Activated naive CD4-positive, alpha-beta T cell (primary cell): Measurements from ENCODE around the gene CDH22.

ENCODE experiments used
- DNase-seq, 4 experiments: peaks; one replicate each; lab custom pipeline; 2025; lab: John Stamatoyannopoulos, UW

CDH22 gene

DNA sequence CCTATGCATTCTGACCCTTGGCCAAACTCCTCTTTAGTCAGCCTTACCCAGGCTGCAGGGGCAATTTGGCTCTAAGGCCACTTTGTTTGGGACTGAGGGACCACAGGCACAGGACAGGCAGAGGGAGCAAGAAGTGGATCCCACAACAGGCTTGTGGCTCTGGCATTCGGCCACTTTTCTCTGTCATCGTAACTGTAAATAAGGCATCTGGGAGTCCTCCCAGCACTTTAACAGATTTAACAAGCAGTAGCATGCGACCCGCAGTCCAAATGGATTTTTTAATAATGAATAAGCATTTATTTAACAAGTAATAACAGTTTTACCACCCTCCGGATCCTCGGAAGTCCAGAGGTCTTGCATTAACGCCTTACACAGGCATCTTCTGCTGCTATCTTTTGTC is 16.1 kb upstream of the CDH22 start:
- no peak for DNase-seq

DNA sequence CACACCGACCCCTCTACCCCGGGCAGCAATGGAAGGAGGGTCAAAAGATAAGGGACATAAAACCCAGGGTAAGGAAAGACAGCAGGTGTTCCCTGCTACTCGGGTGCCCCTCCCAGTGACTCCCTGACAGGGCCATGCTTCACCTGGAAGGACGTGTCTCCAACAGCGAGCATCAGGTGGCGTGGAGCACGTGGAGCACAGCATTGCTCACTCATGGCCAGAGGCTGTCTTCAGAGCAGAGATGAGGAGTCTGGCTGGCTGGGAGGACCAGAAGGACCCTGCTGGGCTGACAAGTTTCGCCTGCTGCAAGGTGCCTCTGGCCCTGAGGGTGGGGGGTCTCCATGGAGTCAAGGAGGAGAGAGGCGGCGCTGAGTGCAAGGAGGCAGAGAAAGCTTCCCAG is 15.3 kb upstream of the CDH22 start:
- no peak for DNase-seq

DNA sequence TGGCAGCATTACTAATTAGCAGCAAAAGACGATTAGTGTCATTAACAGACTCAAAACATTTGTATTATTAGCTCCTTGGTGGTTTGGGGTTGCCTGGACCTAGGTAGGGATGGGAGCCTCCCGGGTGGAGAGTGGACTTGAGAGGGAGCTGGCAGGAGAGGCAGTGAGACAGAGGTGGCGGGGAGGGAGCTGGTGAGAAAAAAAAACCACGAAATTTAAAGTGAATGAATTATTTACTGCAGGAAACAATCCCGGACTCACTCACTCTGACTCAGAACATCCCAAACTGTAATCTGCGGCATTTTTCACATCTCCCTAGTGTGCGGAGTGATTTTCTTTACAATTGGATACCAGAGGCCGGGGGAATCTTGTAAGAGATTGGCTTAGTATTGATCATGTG is 14.3 kb upstream of the CDH22 start:
- no peak for DNase-seq

DNA sequence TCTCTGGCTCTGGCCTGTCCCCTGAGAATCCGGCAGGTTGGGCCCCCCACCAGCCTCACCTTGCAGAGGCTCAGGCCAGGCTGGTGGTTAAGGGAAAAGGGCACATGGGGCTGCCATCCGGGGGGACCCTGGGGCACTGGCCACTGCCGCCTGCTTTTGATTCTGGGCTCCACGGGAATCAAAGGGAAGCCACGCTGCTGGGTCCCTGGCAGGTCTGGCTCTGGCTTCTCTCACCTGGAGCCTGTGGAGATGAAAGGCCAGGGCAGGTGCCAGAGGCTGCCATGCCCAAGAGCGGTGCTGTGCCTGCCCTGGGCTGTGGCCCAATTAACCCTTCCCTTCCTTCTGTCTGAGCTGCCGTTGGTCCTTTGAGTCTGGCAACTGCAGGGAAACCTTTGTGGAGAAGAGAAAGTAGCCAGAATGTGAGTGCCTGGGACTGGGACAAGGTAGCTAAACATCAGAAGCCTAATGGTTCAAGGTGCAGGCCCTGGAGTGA is 9.4 kb upstream of the CDH22 start:
- no peak for DNase-seq

DNA sequence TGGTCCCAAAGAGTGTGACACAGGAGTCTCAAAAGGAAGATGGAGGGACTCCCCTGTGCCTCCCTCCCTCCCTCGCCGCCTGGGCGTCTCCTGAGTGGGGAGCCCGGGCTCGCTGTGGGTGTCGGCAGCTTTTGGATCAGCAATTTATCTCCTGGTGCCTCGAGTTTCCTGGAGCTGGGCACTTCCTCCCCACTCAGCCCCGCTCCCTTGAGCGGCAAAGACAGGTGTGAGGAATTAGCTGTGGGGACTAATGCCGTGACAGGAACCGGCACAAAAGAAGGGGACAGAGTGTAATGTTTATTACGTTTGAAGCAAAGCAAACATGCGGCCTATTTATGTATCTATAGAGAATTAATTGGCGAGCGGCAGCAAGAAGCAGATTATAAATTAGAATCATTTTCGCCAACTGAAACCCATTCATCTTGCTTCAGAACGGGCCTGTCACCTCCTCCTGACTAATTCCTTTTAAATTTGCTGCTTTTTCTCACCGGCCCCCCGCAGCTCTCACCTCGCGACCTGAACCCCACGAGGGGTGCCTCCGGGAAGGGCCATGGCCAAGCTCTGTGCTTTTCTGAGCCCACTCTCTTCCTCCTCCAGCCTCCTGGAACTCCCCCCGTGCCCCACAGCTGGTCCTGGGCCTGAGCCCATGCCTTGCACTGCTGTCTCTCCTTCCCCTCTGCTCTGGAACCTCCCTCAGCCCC is 8.8 kb upstream of the CDH22 start:
- DNase-seq = no peak

DNA sequence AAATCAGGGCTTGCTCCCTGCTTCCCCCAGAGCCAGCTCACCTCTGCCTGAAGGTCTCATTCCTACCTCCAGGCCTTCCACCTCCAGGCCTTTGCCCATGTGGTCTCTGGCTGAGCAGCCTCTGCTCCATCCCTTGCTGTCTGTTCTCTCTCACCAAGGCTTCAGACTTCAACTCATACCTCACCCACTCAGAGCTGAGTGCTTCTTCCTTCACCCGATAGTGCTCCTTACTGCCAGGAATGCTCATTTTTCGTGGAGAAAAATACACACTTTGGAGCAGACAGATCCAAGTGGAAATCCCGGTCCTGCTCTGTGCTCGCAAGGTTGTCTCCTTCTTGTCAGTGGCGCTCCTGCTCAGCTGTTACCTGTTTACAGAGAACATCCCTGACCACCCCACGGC is 7.0 kb upstream of the CDH22 start:
- no peak for DNase-seq

DNA sequence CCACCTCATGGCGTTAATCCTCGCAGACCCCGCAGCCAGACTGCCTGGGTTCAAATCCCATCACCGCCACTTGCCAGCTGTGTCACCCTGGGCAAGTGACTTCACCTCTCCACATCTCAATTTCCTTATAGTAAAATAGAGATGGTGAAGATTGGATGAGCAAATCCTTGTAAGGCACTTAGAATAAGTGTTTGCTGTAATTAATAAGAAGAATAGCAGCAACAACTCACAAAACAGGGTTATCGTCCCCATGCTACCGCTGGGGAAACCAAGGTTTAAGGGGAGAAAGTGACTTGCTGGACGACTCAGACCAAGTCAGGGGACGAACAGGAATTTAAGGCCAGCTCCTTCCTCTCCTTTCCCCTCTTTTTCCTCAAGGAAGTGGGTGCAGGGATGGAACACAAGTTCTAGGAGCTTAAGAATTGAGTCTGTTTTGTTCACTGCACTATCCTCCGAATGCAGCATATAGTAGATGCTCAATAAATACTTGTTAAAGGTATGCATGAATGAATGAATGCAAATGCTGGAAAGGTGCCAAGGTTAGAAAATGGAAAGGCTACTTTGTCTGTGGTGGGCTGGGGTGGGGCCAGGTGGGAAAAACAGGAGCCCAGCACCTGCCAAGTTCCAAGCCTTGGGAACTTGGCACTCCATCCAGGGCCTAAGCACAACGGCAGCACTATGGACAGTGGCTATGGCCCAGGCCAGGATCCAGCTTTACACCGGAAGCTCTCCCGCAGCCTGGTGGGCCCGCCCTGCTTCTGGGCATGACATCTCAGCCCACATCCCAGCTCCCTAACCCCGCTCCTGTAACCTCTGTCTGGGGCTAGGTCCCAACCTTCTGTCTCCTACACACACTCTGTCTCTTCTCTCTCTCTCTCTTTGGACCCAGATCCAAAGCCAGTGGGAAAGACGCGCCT is 4.9 kb upstream of the CDH22 start:
- no peak for DNase-seq

DNA sequence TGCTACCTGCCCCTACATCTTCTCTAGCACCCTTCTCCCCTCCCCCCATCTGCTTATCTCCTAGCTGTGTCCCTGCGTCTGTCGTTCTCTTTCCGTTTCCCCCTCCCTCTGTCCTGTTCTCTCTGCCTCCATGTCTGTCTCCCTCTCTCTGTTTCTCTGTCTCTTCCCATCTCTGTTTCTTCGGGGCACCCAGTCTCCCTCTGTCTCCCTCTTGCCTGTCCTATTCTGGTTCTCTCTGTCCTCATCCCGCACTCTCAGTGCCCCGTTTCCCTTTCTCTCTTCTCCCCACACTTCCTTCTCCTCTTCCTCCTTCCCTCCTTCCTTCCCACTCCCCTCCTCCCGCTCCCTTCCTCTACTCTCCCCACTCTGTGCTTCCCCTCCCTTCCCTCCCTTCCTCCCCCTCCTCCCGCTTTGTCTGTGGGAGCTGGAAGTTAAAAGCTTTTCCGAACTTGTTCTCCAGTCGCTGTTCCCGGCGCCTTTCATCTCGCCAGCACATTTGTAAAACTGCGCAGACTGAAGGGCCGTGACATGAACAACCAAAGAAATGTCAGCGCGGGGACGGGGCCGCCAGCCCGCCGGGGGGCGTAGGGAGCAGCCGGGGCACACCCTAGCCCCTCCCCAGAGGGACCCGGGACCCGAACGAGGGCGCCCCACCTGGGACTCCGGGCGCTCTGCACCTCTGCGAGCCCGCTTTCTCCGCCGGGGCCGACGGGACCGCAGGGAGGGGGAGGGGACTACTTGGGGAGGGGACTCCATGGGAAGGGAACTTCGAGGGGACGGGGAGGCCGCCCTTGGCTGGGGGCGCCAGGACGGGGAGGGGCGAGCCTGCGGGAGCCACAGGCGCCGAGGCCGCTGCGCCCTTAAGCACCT is 4.0 kb upstream of the CDH22 start:
- no peak for DNase-seq

DNA sequence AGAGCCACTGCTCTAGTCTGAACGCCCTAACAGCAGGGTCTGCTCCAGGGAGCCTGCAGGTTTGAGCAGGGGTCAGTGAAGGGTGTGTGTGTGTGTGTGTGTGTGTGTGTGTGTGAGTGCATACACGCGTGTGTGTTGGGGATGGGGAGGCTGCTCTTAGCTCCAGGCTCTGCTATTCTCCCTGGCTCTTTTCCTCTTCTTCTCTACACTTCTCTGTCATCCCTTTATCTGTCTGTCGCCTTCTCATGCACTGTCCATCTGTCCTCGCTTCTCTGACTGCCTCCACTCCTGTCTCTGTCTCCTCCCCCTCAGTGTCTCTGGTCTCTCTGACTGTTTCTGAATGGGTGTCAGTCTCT is 3.4 kb upstream of the CDH22 start:
- no peak for DNase-seq

DNA sequence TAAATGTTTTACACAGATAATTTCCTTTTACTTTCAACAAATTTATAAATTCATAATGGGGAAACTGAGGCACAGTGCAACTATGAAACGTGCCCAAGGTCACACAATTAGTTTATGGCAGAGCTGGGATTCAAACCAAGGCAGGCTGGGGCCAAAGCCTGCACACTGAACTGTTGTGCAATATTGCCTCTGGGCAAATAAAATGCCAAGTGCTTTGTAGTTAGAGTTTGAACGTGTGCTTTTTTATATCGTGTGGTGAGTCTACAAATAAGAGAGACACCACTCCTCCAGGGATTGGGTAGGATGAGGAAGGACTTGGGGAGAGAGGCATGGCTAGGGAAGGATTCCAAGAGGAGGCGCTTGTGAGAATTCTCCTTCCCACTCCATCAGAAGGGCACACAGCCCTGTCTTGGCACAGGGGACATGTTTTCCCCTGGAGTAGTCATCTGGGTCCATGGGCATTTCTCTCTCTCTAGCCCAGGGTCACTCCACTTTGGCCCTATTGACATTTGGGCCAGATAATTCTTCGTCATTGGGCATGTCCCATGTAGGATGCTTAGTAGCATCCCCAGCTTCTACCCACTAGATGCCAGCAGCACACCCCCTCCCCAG is 2.8 kb upstream of the CDH22 start:
- no peak for DNase-seq

DNA sequence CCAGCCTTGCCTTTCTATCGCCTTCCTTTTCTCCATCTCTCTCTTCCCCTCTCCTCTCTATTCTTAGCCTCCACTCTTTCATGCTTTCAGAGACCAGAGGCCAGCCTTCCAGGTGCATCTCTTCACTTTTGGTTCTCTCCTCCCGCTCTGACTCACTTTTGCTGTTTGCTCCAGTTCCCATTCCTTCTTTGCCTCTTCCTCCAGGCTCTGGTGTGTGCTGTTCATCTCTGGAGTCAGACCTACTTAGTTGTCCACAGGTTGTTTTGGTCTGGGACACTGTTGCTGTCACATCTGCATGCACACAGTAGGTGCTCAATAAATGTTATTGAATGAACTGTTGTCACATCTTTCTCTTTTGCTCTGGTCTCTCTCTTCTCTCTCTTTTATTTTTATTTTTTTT is 1.6 kb upstream of the CDH22 start:
- DNase-seq = no peak

DNA sequence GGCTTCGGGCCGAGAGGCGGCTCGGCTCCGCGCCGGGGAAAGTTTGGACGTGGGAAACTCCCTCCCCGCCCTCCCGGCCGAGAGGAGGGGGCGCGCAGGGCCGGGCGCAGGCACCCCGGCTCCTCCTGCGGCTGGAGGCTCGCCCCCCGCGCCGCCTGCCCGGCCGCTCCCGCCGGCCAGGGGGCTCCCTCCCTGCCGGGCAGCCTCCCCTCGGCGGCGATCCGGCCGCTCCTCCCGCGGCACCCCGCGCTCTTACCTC is 370 bp downstream of the CDH22 start:
- no peak for DNase-seq

DNA sequence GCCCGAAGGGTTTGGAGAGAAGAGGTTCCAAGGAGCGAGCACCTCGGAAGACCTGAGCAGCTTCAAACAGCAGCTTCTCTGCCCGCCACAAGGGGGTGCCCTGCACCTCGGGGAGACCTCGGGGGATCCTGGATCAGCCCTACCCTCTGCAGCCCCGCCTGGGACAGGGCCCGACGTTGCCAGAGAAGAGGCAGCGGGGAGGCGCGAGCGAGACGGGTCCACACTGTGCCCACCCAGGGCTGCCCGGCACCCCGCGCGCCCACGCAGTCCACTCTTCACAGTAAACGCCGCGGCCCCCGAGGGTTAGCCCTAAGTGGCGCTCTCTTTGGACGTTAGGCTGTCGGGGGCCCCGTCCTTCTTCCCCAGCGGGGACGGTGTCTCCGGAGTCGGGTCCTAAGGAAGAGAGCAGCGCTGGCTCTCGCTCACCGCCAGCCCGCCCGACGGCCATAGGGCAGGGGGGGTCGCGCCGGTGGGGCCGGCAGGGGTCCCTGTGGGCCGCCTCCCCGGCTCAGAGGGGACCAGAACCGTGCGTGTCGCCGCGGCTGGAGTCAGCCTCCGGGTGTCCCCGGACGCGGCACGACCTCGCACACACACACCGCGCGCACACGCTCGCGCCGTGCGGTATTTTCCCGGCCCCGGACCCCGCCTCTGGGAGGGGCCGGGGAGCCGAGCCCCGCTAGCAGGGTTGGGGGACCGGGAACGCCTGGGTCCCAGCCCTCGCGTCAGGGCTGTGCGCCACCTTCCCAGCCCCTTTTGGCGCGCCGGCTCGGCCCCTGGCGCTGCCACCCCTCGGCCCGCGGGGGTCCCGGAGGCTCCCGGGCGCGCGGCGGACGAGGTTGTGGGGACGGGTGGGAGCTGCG is 929 bp downstream of the CDH22 start:
- DNase-seq = peak; percentile 14 to 68 (median 40)

DNA sequence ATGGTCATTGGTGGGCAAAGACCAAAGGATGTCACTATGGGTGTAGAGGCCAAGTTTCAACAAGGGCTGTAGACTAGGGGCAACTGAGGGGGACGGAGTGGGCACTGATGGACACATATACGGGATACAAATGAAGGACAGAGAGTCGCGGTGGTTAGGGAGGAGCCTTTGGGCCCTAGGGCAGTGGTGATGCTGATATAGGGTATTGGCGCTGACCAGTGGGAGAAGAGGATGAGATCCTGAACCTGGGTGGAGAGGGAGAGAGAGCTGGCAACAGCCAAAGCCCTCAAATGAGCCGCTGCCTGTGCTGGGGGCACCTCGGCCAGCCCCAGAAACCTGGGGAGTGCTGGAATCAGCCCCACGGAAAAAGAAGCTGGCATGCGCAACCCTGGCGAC is 1.6 kb downstream of the CDH22 start:
- DNase-seq = no peak

DNA sequence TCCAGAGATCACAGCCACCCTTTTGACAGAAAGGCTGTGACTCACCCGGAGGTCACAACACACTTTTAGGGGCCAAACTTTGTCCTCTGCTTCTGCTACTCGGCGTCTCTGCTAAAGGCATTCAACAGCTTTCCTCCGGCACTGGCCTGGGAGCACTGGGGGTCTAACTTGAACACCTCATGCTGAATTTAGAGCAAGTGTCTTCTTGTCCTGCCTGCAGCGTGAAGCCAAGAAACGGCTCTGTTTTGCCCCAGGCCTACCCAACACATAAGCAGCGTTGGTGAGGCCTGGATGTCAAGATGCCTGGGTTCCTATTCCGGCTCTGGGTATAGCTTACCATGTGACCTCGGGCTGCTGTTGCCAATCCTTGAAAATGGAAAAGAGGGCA is 2.3 kb downstream of the CDH22 start:
- no peak for DNase-seq

DNA sequence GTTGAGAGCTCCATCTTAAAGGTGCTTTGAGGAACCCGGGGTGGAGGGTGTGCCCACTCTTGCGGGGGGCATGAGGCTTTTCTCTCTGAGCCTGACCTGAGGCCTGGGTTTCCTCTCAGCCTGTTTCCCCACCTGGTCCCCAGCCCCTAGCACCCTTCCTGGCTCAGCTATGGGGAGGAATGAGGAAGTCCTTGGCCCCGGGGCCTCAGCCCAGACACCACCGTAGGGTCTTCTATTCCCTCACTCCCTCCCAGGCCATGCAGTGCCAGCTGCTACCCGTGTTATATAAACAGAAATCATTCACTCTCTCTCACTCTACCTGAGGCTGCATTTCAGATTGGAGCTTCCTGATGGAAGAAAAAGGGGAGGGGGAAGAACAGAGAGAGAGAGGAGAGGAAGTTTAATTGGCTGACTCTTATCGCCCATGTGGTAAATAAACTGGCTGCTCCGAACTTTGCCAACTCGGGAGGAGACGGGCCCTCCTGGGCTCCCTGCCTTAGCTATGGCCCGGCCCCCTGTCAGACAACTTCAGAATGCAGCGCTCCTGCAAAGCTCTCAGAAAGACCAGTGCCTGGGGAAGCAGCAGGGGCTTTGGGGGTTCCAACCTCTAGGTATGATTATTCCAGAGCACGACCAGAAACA is 2.8 kb downstream of the CDH22 start:
- DNase-seq = no peak

DNA sequence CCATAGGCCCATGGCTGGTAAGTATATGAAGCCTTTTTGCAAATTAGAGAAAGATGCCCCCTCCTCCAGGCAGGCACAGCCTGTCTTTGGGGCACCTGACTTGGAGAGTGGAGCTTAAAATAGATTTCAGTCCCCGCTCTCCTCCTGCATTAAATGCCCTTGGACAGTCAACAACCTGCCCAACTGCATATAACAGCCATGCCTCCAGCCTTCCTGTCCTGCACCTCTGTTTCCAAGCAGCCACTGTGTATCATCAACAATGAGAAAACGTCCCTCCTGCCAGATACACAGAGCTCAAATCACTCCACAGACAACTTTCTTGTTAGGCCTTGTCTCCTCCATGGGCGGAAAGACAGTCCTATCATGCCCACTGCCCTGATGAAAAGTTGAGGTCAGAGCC is 3.4 kb downstream of the CDH22 start:
- no peak for DNase-seq

DNA sequence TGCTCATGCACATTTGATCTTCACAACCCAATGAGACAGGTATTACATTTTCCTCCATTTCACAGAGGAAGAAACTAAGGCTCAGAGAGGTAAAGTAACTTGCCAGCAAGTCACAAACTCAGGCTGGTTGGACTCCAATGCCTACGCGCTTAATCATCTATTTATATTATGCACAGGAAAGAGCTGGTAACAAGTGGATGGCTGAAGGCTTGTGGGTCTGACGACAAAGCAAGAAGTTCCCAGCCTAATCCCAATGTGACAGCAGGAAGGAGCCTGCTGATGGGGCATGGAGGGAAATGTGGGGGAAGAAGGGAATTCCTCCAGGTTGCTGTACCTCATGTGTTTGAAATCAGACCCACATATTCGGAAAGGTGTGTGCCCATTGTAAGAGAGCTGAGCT is 3.9 kb downstream of the CDH22 start:
- DNase-seq = no peak

DNA sequence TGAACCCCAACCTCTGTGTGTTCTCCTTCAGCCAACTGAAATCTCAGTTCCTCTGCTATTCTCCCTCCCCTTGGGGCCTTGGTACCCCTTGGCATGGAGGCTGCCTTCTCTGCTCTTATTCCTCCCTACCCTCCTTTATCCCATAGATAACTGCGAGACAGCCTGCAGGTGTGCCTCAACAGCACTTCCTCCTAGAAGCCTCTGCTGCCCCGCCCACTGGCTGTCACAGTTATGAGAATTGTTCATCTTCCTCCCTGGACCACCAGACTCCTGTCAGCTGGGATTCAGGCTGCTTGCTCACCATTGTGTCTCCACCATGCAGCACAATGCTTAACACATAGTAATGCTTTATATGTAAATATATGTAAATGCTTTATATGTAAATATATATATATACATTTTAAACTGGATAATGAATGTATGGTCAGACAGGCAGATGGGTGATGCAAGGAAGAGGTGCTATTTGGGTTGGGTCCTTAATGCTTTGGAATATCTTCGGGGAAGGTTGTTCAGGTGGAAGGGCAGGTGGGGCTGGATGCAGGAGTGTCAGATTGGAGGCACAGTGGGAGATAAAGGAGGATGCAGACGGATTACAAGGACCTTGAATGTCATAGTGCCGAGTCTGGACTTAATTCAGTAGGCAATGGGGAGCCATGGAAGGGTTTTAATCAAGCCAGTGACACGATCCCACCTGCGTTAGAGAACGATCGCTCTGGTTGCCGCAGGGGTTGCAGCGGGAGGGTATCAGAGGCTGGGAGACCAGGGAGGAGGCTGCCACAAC is 4.9 kb downstream of the CDH22 start:
- DNase-seq = no peak

DNA sequence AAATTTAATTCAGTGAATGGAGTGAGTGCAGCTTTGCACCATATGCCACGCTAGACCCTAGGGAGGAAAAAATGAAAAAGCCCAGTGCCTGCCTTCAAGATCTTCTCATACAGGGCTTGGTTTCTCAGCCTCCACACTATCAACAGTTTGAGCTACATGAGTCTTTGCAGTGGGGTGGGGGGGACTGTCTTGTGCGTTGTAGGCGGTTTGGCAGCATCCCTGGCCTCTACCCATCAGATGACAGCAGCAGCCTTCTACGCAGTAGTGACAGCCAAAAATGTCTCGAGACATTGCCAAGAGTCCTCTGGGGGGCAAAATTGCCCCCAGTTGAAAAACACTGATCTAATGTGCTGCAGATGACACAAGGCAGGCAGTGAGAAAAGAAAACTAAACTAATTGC is 6.2 kb downstream of the CDH22 start:
- no peak for DNase-seq
